Transverse colon (tissue), 4 donors: ENCODE data around the gene NCBP3.
"Not testable (repeated sequence)": the region's sequence is repeated elsewhere in the genome, so short reads cannot be mapped to it uniquely, and the experiment has no call there.

Experiments
- POLR2AphosphoS5 ChIP-seq, 3 donors: sonication (generic); formaldehyde crosslinking; IDR thresholded peaks; one replicate each; pipeline ENCODE4 v1.6.1; 2016; ENCODE audit warnings: antibody characterized with exemption in 3 of 3
- TF ChIP-seq, protein P1 (sequence below), 5 experiments: fragments of 200-600 bp in 3 of 5; fragments of 450-650 bp in 2 of 5; sonication (generic) in 3 of 5; IDR thresholded peaks; 1 replicate in 2 of 5; 2 replicates in 3 of 5; pipeline ENCODE4 v1.5.1; 2016 to 2017; ENCODE audit warnings: antibody characterized with exemption in 5 of 5, inconsistent platforms in 3 of 5, mild to moderate bottlenecking in 2 of 5, moderate library complexity in 1 of 5

DNA sequence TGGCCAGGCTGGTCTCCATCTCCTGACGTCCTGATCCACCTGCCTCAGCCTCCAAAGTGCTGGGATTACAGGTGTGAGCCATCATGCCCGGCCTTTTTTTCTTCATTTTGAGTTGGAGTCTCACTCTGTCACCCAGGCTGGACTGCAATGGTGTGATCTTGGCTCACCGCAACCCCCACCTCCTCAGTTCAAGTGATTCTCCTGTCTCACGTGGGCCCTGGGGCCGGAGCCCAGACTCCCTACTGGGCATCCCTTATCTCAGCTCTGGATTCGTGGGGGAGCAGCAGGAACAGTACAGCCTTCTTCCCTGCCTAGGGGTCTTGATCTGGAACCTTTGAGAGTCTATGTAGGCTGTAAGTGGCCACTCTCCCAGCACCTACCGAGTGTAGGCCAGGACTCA is 52.8 kb downstream of the NCBP3 start:
- TF ChIP-seq, protein P1, sequence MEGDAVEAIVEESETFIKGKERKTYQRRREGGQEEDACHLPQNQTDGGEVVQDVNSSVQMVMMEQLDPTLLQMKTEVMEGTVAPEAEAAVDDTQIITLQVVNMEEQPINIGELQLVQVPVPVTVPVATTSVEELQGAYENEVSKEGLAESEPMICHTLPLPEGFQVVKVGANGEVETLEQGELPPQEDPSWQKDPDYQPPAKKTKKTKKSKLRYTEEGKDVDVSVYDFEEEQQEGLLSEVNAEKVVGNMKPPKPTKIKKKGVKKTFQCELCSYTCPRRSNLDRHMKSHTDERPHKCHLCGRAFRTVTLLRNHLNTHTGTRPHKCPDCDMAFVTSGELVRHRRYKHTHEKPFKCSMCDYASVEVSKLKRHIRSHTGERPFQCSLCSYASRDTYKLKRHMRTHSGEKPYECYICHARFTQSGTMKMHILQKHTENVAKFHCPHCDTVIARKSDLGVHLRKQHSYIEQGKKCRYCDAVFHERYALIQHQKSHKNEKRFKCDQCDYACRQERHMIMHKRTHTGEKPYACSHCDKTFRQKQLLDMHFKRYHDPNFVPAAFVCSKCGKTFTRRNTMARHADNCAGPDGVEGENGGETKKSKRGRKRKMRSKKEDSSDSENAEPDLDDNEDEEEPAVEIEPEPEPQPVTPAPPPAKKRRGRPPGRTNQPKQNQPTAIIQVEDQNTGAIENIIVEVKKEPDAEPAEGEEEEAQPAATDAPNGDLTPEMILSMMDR (IDR thresholded peaks at IDR 0.05) = not testable (repeated sequence)
- not testable (repeated sequence) for TF ChIP-seq POLR2AphosphoS5 (IDR thresholded peaks at IDR 0.05)
